A549 (cell line): ENCODE measurements around the gene MAN2A2.

Source experiments
- CEBPB ChIP-seq, 2 experiments: fragments of >200 bp in 1 of 2; sonication (Bioruptor Twin) in 1 of 2; formaldehyde crosslinking in 1 of 2; IDR thresholded peaks; 2 replicates each; pipeline ENCODE4 v1.6.1; 2012 to 2016
- EP300 ChIP-seq, 2 experiments: fragments of >200 bp; sonication (Bioruptor Twin); formaldehyde crosslinking; IDR thresholded peaks; 2 replicates in 1 of 2; 3 replicates in 1 of 2; pipeline ENCODE4 v1.6.1; 2016 to 2017
- KDM1A ChIP-seq: fragments of 200-600 bp; sonication (generic); IDR thresholded peaks from 2 replicates; pipeline ENCODE4 v1.6.1; 2016; ENCODE audit warnings: low read depth, mild to moderate bottlenecking
- MAFK ChIP-seq: fragments of 450-650 bp; IDR thresholded peaks from 2 replicates; pipeline ENCODE4 v1.6.1; 2014; ENCODE audit not compliant: partially characterized antibody
- MAZ ChIP-seq: fragments of 150-350 bp; IDR thresholded peaks from 2 replicates; pipeline ENCODE4 v1.6.1; 2014; ENCODE audit warnings: antibody characterized with exemption, low read depth, low read length, borderline replicate concordance
- NFE2L2 ChIP-seq: fragments of 150-350 bp; conservative IDR thresholded peaks from 2 replicates; pipeline ENCODE4 v1.6.1; 2014; ENCODE audit warnings: low read length
- PBX3 ChIP-seq: IDR thresholded peaks from 2 replicates; pipeline ENCODE4 v1.6.1; 2012
- POLR2A ChIP-seq: IDR thresholded peaks from 2 replicates; pipeline ENCODE4 v1.6.1; 2012; ENCODE audit warnings: mild to moderate bottlenecking, low read length
- RCOR1 ChIP-seq: fragments of 150-350 bp; IDR thresholded peaks from 2 replicates; pipeline ENCODE4 v1.6.1; 2014; ENCODE audit warnings: antibody characterized with exemption, low read length, low read depth
- TF ChIP-seq, protein P1 (sequence below): fragments of >200 bp; sonication (Bioruptor Twin); formaldehyde crosslinking; IDR thresholded peaks from 3 replicates; pipeline ENCODE4 v1.5.1; 2016

DNA sequence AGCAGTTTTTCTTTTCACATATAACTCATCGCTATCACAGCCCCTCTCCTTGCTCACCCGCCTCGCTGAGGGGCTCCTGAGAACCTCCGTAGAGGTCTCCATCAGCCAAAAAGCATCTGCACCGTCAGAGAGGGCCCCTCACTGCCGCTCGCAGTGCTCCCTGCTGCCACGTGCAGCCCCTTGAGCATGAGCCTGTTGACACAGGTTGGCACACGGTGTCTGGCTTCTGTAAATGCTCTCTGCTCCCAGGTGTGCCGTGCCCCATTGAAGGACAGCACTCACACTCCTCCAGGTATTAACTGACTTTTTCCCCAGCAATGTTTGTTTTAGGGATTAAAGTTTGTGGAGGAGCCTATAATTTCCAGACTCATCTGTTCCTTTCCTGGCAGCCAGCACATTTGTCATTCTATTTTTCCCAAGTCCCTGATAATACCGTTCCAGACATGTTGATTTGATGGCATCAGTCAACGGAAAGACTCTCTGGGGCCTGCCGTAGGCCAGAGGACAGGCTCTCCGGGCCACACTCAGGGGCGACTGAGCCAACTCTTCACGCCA, 36.9 kb upstream of the MAN2A2 start:
- no peak for TF ChIP-seq EP300 (IDR thresholded peaks at IDR 0.05)
- TF ChIP-seq KDM1A: no peak
- TF ChIP-seq, protein P1, sequence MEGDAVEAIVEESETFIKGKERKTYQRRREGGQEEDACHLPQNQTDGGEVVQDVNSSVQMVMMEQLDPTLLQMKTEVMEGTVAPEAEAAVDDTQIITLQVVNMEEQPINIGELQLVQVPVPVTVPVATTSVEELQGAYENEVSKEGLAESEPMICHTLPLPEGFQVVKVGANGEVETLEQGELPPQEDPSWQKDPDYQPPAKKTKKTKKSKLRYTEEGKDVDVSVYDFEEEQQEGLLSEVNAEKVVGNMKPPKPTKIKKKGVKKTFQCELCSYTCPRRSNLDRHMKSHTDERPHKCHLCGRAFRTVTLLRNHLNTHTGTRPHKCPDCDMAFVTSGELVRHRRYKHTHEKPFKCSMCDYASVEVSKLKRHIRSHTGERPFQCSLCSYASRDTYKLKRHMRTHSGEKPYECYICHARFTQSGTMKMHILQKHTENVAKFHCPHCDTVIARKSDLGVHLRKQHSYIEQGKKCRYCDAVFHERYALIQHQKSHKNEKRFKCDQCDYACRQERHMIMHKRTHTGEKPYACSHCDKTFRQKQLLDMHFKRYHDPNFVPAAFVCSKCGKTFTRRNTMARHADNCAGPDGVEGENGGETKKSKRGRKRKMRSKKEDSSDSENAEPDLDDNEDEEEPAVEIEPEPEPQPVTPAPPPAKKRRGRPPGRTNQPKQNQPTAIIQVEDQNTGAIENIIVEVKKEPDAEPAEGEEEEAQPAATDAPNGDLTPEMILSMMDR: no peak
- TF ChIP-seq PBX3: no peak
- no peak for TF ChIP-seq POLR2A
- TF ChIP-seq MAFK: no peak
- no peak for TF ChIP-seq RCOR1
- no peak for TF ChIP-seq MAZ
- no peak for TF ChIP-seq CEBPB (IDR thresholded peaks at IDR 0.05)
- no peak for TF ChIP-seq NFE2L2
